ENCODE data around the gene ZNF428. TPM values are rescaled to one million over a fixed set of nuclear protein-coding genes. Genes with fewer than 3 reads are reported as not detected.
A peak's percentile ranks its signal among the peaks of the same experiment; 100 is the strongest.

The ZNF428 gene
- total RNA-seq, 1 donor from 2014 or later, result 18.5 TPM

DNA sequence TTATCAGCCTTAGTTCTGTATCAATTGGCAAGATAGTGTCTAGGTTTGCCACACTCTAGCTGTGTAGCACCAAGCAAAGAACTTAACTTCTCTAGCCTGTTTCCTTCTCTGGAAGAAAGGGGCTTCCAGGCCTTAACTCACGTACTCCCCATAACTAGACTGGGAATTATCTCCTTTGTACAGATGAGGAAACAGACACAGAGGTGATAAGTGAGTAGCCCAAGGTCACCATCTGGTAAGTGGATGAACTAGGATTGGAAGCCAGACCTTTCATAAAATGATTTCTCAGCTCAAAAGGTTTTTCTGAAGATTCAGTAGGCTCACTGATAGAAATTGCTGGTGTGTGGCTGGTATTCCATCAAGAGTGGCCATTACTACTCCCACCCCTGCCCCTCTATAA is 3.1 kb downstream of the ZNF428 start:
- no peak for DNase-seq (ENCODE audit: low spot score)
- Histone ChIP-seq H3K36me3 (no peaks in the 10 kb centered on the region), H3K4me1 (peaks cover 11% of the 10 kb centered on the region), H3F3A (ENCODE audit: low read depth) (peaks cover 29% of the 10 kb centered on the region), H3K27ac (no peak overlapping the region), H3K4me2 (no peak overlapping the region), H4K20me1 (ENCODE audit: low read depth) (no peaks in the 10 kb centered on the region), H3K9me3 (ENCODE audit: low read depth) (no peaks in the 10 kb centered on the region), H3K9ac (no peak overlapping the region), H3K79me2 (ENCODE audit: low read depth) (peaks cover 83% of the 10 kb centered on the region), H3K4me3 (no peak overlapping the region), H3K27me3 (no peaks in the 10 kb centered on the region), H2AFZ (replicated peaks) (no peak overlapping the region)
- peaks cover 5% of the 10 kb centered on the region for H3K27me3 Mint-ChIP-seq (ENCODE audit: insufficient read depth, low read depth)
- peaks cover 29% of the 10 kb centered on the region for H3K36me3 Mint-ChIP-seq
- H3K4me3 Mint-ChIP-seq, result no peak overlapping the region
- peaks cover 25% of the 10 kb centered on the region for H3K4me1 Mint-ChIP-seq
- H3K9me3 Mint-ChIP-seq, result no peaks in the 10 kb centered on the region
- no peak for TF ChIP-seq EZH2 (IDR thresholded peaks at IDR 0.05)
- no peak for TF ChIP-seq EZH2phosphoT487 (IDR thresholded peaks at IDR 0.05)
- TF ChIP-seq, protein P1, sequence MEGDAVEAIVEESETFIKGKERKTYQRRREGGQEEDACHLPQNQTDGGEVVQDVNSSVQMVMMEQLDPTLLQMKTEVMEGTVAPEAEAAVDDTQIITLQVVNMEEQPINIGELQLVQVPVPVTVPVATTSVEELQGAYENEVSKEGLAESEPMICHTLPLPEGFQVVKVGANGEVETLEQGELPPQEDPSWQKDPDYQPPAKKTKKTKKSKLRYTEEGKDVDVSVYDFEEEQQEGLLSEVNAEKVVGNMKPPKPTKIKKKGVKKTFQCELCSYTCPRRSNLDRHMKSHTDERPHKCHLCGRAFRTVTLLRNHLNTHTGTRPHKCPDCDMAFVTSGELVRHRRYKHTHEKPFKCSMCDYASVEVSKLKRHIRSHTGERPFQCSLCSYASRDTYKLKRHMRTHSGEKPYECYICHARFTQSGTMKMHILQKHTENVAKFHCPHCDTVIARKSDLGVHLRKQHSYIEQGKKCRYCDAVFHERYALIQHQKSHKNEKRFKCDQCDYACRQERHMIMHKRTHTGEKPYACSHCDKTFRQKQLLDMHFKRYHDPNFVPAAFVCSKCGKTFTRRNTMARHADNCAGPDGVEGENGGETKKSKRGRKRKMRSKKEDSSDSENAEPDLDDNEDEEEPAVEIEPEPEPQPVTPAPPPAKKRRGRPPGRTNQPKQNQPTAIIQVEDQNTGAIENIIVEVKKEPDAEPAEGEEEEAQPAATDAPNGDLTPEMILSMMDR (IDR thresholded peaks at IDR 0.05), result no peak
- H3K27ac Mint-ChIP-seq, result no peak overlapping the region

DNA sequence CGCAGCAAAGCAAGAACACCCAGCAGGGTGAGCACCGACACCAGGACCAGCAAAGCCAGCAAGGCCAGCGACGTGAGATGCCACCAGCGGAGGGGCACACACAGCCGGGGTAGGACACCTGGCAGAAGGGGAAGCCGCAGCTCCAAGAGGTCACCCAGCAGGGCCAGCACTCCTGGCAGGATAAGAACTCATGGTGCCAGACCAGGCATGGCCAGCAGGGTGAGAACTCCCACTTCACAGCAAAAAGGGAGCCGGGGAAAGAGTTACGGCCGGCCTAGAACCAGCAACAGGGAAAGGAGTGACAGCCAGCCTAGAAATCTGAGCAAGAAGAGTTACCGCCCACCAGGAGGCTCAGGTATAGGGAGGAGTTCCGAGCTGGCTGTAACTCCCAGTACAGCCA is 7.1 kb downstream of the ZNF428 start:
- H3K36me3 ChIP-seq, result no peaks in the 10 kb centered on the region
- TF ChIP-seq, protein P1 (IDR thresholded peaks at IDR 0.05), result no peak
- no peak for TF ChIP-seq EZH2 (IDR thresholded peaks at IDR 0.05)
- TF ChIP-seq EZH2phosphoT487 (IDR thresholded peaks at IDR 0.05), result no peak
- H3K9ac ChIP-seq, result no peak overlapping the region
- Mint-ChIP-seq H3K4me3 (no peak overlapping the region), H3K36me3 (peaks cover 31% of the 10 kb centered on the region), H3K27ac (no peak overlapping the region), H3K4me1 (peaks cover 12% of the 10 kb centered on the region), H3K27me3 (ENCODE audit: insufficient read depth, low read depth) (peaks cover 2% of the 10 kb centered on the region), H3K9me3 (no peaks in the 10 kb centered on the region)
- H3K27ac ChIP-seq, result no peak overlapping the region
- H2AFZ ChIP-seq (replicated peaks), result no peak overlapping the region
- no peaks in the 10 kb centered on the region for H3K4me1 ChIP-seq
- no peaks in the 10 kb centered on the region for H3F3A ChIP-seq (ENCODE audit: low read depth)
- H3K4me2 ChIP-seq, result no peak overlapping the region
- peaks cover 6% of the 10 kb centered on the region for H4K20me1 ChIP-seq (ENCODE audit: low read depth)
- H3K27me3 ChIP-seq, result no peaks in the 10 kb centered on the region
- H3K79me2 ChIP-seq (ENCODE audit: low read depth), result peaks cover 68% of the 10 kb centered on the region
- DNase-seq (ENCODE audit: low spot score), result no peak
- no peaks in the 10 kb centered on the region for H3K9me3 ChIP-seq (ENCODE audit: low read depth)
- H3K4me3 ChIP-seq, result no peak overlapping the region

DNA sequence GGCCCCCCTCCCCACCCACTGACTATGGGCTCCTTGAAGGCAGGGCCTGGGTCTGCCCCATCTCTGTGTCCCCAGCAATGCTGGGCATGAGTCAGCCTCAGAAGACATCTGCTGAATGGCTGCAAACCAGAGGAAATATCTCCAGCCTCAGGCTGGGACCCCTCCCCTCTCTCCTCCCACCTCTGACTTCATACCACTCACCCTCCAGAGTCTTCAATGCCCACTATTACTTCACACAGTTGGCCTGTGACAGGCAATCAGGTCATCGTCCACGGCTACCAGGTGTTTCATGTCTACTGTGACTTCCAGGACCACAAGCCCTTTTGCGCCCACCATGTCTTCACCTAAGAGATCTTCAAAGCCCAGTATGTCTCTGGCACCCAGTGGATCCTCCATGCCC is 7.6 kb downstream of the ZNF428 start, which contains the start of gene SRRM5:
Gene SRRM5, plus strand, starts transcription at position 301 of the 400 bp plus-strand sequence. Its CDS starts 34 bp downstream, at position 335.
- peaks cover 12% of the 10 kb centered on the region for H3K4me1 Mint-ChIP-seq
- peak within 1 kb of the TSS; percentile 49 for H3K4me3 Mint-ChIP-seq
- H4K20me1 ChIP-seq (ENCODE audit: low read depth), result peaks cover 6% of the 10 kb centered on the region
- H3K4me1 ChIP-seq, result no peaks in the 10 kb centered on the region
- no peak within 1 kb of the TSS for H2AFZ ChIP-seq (replicated peaks)
- H3F3A ChIP-seq (ENCODE audit: low read depth), result no peaks in the 10 kb centered on the region
- H3K27me3 Mint-ChIP-seq (ENCODE audit: insufficient read depth, low read depth), result peaks cover 2% of the 10 kb centered on the region
- H3K27me3 ChIP-seq, result no peaks in the 10 kb centered on the region
- no peak within 1 kb of the TSS for H3K27ac ChIP-seq
- H3K4me3 ChIP-seq, result no peak within 1 kb of the TSS
- H3K9me3 Mint-ChIP-seq, result no peaks in the 10 kb centered on the region
- H3K36me3 Mint-ChIP-seq, result peaks cover 36% of the 10 kb centered on the region
- TF ChIP-seq EZH2phosphoT487 (IDR thresholded peaks at IDR 0.05), result no peak
- TF ChIP-seq, protein P1 (IDR thresholded peaks at IDR 0.05), result no peak
- no peak for TF ChIP-seq EZH2 (IDR thresholded peaks at IDR 0.05)
- no peak within 1 kb of the TSS for H3K9ac ChIP-seq
- H3K9me3 ChIP-seq (ENCODE audit: low read depth), result no peaks in the 10 kb centered on the region
- no peak for DNase-seq (ENCODE audit: low spot score)
- H3K79me2 ChIP-seq (ENCODE audit: low read depth), result peaks cover 62% of the 10 kb centered on the region
- H3K4me2 ChIP-seq, result no peak within 1 kb of the TSS
- no peaks in the 10 kb centered on the region for H3K36me3 ChIP-seq
- H3K27ac Mint-ChIP-seq, result peak within 1 kb of the TSS; percentile 92

All from neural progenitor cell (in vitro differentiated cells).